ENCODE results near the gene MEF2C.

MEF2C gene

DNA sequence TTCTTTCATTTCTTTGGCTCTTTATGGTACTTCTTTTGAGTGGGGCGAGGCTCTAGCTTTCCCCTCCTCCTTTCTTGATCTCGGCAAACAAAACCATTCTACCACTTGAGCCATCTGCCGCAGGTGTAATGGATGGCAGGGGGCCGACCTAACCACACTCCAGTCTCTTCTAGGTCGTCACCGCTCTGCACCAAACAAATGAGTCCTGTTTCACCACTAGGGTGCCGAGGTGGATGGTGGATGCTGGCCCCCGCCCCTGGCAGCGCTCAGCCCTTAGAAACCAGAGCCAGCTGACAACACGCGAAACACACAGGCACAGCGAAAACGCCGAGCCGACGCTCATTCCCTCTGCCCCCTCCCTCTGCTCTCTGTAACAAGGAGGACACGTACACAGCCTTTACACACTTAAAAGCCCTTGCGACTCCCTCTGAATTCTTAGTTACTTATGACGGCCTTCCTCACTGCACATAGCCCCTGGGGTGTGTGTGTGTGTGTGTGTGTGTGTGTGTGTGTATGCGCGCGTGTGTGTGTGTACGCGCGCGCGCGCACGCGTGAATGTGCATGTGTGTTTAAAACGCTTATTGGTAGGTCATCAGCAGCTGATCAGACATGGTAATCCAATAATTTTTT lies 199.4 kb downstream of the MEF2C start:
- no peak for DNase-seq

DNA sequence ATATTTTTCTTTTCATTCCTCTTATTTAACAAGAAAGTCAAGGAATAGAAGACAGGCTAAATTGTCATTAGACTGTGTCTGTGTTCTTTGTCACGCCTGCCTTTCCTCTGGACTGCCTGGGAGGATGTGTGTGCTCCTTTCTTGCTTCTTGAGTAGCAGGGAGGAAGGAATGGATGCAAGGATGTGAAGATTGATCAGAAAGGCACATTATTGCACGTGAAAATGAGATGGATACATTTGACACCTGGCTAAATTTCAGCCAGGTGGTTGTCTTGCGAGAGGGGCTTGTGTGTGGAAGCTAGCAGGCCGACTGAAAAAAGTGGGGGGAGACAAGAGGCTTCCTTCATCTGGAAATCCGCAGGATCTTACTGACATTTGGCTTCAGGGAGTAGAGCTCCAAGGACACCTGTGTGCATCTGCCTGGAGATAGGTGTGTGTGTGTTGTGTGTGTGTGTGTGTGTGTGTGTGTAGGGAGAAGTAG lies 200.1 kb downstream of the MEF2C start:
- DNase-seq: no peak

DNA sequence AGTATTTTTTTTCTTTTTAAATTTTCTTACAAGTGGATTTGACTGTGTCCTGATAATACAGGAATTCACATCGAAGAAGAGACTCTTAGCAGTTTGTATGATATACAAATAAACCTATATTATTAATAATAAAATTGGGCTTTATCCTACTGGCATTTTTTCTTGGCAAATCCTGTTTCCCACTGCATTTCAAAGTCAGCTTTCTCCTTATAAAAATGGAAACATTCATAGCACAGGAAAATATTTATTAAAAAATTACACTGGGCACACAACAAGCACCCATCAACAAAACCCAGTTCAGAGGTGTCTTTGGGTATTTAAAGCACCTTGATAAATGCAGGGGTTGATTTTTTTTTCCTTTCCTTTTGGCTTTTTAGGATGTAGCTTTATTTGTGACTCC lies 200.9 kb downstream of the MEF2C start:
- no peak for DNase-seq

DNA sequence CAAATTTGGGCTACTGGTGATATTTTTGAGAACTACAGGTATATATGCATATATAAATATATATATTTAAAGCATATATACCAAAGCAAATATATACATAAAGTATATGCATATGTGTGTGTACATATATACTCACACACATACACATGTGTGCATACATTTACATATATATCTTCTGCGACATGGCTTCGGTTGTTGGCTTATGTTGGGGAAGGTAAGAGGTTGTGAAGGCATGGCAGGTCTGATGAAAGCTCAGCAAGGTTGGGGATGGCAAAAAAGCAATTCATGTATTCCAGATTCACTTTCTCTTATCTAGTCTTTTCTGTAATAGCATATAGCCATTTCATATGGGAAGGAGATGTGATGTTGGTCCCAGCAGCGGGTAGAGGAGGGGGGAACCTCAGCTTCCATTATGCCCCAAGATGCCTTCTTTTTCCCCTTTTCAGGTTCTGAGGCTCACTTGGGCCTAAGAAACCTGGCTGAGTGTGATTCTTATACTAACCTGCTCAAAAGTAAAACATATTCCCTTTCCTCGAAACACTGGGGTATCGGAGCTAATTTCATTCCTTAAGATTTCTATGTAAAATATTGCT lies 201.7 kb downstream of the MEF2C start:
- no peak for DNase-seq

- DNase-seq: peak; percentile 31
Observed at GRCh38 chr5:88680253-88681132, 202.5 kb downstream of the MEF2C start.

- no peak for DNase-seq
Observed at GRCh38 chr5:88679638-88680037, 203.3 kb downstream of the MEF2C start.

DNA sequence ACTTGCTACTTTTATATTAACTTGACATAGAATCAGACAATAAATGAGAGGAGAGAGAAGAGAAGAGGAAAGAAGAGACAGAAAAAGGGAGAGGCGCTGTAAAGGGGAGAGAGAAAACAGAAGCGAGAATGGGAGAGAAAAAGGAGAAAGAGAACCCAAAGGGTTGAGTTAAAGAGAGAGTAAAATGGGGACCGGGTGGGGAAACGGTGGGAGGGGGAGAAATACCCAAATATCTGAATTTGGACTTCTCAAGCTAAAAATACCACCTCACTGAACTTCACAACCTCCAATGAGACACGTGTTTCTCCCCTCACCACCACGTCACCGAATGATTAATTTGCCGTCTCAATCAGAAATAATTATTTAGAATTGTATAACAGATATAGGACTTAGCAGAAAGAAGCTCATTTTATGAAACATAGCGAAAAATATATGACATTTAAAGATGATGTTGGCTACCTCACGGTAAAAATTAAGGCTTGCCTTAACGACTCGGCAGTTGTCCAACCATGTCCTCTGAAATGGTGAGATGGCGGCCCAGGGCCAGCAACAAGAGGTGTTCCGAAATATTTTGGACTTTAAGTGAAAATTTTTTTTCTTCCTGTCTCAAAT lies 204.1 kb downstream of the MEF2C start:
- no peak for DNase-seq

DNA sequence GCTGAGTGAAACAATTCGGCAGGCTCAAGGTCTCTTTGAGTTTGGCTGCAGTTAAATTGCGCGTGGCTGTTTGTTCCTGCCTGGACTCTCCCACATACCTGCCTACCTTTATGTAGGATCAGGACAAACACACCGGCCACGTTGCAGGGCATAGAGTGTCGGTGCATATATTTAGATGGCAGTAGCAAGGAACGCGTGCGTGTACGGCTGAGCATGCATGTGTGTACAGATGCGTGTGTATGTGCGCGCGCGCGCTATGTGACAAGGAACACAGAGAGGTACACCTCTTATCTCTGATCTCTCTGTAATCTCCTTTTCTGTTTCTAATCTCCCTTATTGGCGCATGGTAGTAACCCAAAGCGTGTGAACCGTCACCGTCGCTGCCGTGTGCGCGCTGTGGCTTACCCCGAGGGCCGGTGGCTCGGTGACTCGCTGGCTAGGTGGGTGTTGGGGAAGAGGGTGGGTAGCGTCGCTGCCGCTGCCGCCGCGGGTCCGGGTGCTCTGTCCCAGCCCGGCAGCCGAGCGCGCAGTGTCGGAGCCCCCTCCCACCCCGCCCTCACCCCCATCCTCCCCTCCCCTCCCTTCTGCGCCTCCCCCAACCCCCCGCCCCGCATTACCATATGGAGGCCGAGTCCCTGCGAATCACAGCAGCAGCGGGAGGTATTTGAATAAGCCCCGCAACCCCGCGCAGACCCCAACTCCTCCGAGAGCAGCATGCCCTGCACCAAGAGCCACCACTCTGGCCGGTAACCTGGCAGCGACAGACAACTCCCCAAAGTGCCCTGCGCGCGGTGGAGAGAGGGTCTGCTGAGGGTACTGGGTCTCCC lies 204.8 kb downstream of the MEF2C start:
- no peak for DNase-seq

GRCh38 chr5:88677376-88677895 lies 205.5 kb downstream of the MEF2C start:
- DNase-seq: no peak

- no peak for DNase-seq
Observed at GRCh38 chr5:88676637-88677375, 206.2 kb downstream of the MEF2C start.

DNA sequence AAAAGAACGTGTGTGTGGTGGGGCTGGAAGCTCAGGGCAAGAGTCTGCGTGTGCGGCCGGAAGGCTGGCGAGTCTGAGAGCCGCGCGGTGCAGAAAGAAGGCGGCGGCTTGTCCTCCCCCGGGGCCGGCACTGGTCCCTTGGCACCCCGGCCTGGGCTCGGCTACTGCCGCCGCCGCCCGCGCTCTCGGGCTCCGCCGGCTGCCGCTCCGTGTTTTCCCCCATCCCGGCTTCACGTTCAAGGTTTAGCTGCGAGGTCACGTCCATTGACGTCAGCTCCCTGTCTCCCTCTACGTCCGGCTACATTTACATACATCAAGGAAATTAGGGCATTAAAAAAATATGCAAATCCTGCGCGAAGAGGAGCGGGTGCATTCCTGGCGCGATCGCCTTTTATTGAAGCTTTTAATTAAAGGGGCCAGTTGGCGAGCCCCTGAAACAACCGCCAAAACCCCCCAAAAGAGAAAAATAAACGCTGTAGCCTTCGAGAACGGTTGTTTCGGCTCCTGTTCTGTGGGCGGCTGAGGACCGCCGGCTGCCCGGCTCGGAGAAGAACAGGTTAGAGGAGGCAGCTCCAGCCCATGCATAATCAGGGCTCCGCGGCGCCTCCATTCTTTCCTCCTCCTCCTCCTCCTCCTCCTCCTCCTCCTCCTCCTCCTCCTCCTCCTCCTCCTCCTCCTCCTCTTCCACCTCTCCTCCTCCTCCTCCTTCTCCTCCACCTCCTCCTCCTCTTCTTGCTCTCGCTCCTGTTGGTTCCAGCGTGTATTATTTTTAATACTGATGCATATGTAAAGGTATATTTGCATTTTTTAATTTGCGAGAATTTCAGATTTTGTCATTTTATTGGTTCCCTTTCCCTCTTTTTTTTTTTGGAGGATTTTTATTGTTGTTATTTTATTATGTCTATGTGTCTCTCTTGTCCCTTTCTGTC lies 207.0 kb downstream of the MEF2C start:
- no peak for DNase-seq

DNA sequence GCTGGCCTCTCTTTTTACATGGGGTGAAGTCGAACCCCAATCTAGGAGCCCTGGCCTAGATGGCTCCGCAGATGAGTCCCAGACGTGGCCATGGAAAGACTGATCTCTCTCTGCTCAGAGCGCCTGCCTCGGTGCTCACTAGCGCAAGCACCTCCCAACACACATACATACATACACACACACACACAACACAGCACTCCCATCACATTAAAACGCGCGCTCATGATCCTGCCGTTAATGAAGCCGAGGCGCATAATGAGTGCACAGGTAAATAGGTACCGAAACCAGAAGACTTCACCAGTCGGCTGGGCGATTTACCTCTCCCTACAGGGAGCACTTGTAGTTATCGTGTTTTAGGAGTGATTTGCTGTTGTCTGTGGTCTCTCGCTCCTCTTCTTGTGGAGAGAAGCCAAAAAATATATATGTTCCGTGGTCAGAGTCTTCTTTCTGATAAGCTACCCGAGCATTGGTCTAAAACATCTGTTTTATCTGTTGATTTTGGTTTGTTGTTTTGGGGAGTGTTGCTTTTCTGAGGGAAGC lies 207.7 kb downstream of the MEF2C start:
- DNase-seq: no peak

DNA sequence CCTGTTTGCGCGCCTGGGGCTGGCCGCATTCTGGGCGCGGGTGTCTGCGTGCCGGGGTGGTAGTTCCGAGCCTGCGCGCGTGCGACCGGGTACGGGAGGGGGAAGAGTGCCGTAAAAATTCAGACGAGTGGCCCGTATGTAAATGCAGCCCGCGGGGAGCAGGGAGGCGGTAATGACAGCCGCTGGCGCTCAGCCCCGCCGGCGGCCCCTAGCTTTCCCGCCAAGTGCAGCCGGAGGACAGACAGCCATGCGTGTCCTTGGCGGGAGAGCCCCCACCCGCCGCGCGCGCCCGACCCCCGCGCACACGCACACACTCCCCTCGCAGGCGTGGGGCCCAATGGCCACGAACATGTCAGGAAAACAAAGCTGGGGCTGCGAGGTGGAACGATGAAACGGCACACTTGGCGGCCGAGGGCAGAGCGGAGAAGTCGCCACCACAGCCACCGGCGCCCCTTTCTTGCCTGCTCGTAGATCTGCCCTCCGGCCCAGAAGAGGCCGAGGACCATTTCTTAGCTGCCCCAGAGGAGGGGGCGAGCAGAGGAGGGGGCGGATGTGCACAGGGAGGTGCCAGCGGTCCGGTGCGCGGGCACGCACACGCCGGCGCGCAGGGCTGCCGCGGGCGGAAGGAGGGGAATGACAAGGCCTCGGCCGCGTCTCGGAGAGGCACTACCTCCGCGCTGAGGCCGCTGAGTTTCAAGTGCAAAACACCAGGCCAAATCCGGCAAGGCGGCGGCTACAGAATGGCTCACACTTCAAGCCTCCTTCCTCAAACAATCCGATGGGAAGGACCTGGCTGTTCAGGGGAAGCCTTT lies 208.4 kb downstream of the MEF2C start:
- DNase-seq: no peak

DNA sequence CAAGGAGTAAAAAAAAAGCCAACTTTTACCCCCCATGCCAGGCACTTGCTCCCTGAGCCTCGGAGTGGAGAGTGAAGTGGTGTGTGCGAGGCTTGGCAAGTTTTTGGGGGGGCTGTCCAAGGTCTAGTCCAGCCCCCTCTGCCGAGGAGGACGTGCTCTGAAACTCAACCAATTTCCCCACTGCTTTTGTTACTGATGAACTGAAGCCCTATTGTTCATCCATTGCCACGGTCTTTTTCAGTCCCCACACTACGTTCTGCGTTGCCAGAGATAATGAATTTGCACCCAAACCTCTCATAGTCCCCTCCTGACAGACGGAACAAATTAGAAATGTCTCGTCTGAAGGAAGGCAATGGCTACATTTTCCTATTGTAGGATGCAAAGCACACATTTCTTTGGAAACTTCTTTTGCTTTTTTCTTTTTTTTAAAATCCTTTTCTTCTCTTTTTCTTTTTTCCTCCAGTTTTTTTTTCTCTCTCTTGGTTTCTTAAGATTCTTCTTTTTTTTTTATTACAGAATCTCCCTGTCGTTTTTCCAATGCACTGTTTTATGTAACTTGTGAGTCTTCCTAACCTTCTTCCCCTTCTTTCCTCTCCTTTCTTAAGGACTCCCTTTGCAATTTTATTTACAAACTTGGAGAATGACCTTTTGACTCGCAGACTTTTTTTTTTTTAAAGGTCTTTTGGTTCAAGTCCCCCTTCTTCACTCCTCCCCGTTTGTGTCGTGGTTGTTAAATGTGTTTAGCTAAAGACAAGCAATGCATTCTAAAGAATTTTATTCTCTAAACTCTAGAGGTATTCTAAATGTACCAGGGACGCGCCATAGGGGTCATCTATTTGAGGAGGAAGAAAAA lies 209.5 kb downstream of the MEF2C start:
- DNase-seq: no peak

DNA sequence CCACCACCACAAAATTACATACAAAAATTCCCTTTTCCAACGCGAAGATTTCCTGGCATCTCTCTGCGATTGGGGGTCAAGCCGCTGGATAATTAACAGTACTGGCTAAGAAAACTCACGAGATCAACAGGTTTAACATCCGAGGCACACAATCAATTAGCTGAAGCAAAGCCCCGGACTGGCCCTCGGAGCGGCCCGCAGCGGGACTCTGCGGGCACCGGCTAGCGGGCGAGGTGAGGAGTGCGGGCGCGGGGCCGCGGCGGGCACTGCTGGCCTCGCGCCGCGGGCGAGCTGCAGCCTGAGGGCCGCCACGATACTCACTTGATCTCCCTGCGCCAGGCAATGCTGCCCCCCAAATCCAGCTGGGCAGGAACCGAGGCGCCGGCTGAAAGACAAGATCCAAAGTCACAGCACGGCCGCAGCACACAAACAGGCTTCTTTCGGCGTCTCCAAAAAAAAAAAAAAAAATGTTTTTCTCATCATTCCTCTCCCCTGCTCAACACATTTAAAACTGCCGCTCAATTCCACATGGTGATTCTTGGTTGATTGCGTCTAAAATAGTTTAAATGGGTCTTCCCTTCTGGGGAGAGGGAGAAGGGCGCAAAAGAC lies 210.2 kb downstream of the MEF2C start:
- no peak for DNase-seq

- no peak for DNase-seq
Observed at GRCh38 chr5:88671505-88672499, 211.2 kb downstream of the MEF2C start.

Measured in NK-92 treated with Interleukin-12 subunit alpha and Interleukin-12 subunit beta, amount 100 ng/mL, for 24 hours (cell line).